ENCODE data around the gene SCFD2. TPM values are rescaled to one million over a fixed set of nuclear protein-coding genes. Genes with fewer than 3 reads are reported as not detected.

Gene SCFD2
- polyA plus RNA-seq, 3 donors, result 5.4 to 9.4 (median 6.7) TPM

GRCh38 chr4:53189011-53189410 is 176.8 kb downstream of the SCFD2 start:
- no peak for DNase-seq
- Histone ChIP-seq H4K20me1 (ENCODE audit: insufficient read depth, low read length) (no peaks in the 10 kb centered on the region), H3K4me3 (replicated peaks in 1 of 3; ENCODE audit: low read depth in 2 of 3, low read length in 3 of 3) (no peak overlapping the region), H3K27ac (ENCODE audit: low read depth in 1 of 2, low read length in 2 of 2) (no peak overlapping the region), H3K9me3 (replicated peaks in 1 of 2; ENCODE audit: control insufficient read depth in 1 of 2, insufficient read depth in 1 of 2, low read length in 2 of 2) (no peaks in the 10 kb centered on the region), H3K27me3 (ENCODE audit: control insufficient read depth in 2 of 2, insufficient read depth in 2 of 2, low read length in 2 of 2) (no peaks in the 10 kb centered on the region), H3K4me1 (ENCODE audit: control insufficient read depth in 1 of 2, insufficient read depth in 2 of 2, low read length in 2 of 2) (no peaks in the 10 kb centered on the region), H3K36me3 (replicated peaks in 1 of 2; ENCODE audit: control insufficient read depth in 1 of 2, insufficient read depth in 2 of 2, low read length in 2 of 2) (no peaks in the 10 kb centered on the region), H3K9ac (ENCODE audit: insufficient read depth, low read length, poor library complexity, severe bottlenecking) (no peak overlapping the region), H3K79me2 (ENCODE audit: insufficient read depth, low read length) (no peaks in the 10 kb centered on the region), H2AFZ (ENCODE audit: insufficient read depth, low read depth, low read length, poor library complexity, severe bottlenecking) (no peak overlapping the region), H3K4me2 (replicated peaks; ENCODE audit: extremely low read depth, low read length, poor library complexity, severe bottlenecking) (no peak overlapping the region)
- Mint-ChIP-seq H3K4me3 (no peak overlapping the region), H3K9me3 (no peaks in the 10 kb centered on the region), H3K27me3 (ENCODE audit: low read depth in 3 of 3) (no peaks in the 10 kb centered on the region), H3K4me1 (no peaks in the 10 kb centered on the region), H3K27ac (no peak overlapping the region), H3K36me3 (no peaks in the 10 kb centered on the region)
- intact Hi-C loops (cut with micrococcal nuclease), result no loop called here
- 83% methylated on average over 1 of the region's 1 CpG for WGBS (ENCODE audit: insufficient coverage)
- no peak for TF ChIP-seq CTCF (IDR thresholded peaks at IDR 0.05)

- Histone ChIP-seq H2AFZ (ENCODE audit: insufficient read depth, low read depth, low read length, poor library complexity, severe bottlenecking) (no peak overlapping the region), H3K36me3 (replicated peaks in 1 of 2; ENCODE audit: control insufficient read depth in 1 of 2, insufficient read depth in 2 of 2, low read length in 2 of 2) (no peaks in the 10 kb centered on the region), H3K9ac (ENCODE audit: insufficient read depth, low read length, poor library complexity, severe bottlenecking) (no peak overlapping the region), H3K4me2 (replicated peaks; ENCODE audit: extremely low read depth, low read length, poor library complexity, severe bottlenecking) (no peak overlapping the region), H3K4me1 (ENCODE audit: control insufficient read depth in 1 of 2, insufficient read depth in 2 of 2, low read length in 2 of 2) (no peaks in the 10 kb centered on the region), H3K9me3 (replicated peaks in 1 of 2; ENCODE audit: control insufficient read depth in 1 of 2, insufficient read depth in 1 of 2, low read length in 2 of 2) (no peaks in the 10 kb centered on the region), H4K20me1 (ENCODE audit: insufficient read depth, low read length) (no peaks in the 10 kb centered on the region), H3K4me3 (replicated peaks in 1 of 3; ENCODE audit: low read depth in 2 of 3, low read length in 3 of 3) (no peak overlapping the region), H3K27ac (ENCODE audit: low read depth in 1 of 2, low read length in 2 of 2) (no peak overlapping the region), H3K79me2 (ENCODE audit: insufficient read depth, low read length) (no peaks in the 10 kb centered on the region), H3K27me3 (ENCODE audit: control insufficient read depth in 2 of 2, insufficient read depth in 2 of 2, low read length in 2 of 2) (no peaks in the 10 kb centered on the region)
- Mint-ChIP-seq H3K4me3 (no peak overlapping the region), H3K4me1 (no peaks in the 10 kb centered on the region), H3K27me3 (ENCODE audit: low read depth in 3 of 3) (no peaks in the 10 kb centered on the region), H3K9me3 (peaks cover 0 to 9% (median 4%) of the 10 kb centered on the region in 7 donors), H3K27ac (no peak overlapping the region), H3K36me3 (peaks cover 2 to 4% of the 10 kb centered on the region in 2 donors)
- no peak for TF ChIP-seq CTCF (IDR thresholded peaks at IDR 0.05)
- intact Hi-C loops (cut with micrococcal nuclease), result no loop called here
- WGBS (ENCODE audit: insufficient coverage), result no CpG with 5 or more reads among the region's 4 CpGs
- DNase-seq, result no peak
Observed at GRCh38 chr4:53186714-53187358, 179.0 kb downstream of the SCFD2 start.
